Testis (tissue), 2 donors: ENCODE data around the gene PODXL2.

Experiments
- POLR2A ChIP-seq: fragments of 450-650 bp; IDR thresholded peaks from one replicate; pipeline ENCODE4 v1.6.1; 2017; ENCODE audit warnings: antibody characterized with exemption, mild to moderate bottlenecking, moderate library complexity
- TF ChIP-seq, protein P1 (sequence below), 3 experiments: fragments of 450-650 bp in 2 of 3; fragments of 200-600 bp in 1 of 3; sonication (generic) in 1 of 3; IDR thresholded peaks; one replicate each; pipeline ENCODE4 v1.5.1; 2016 to 2019; ENCODE audit warnings: antibody characterized with exemption in 3 of 3, mild to moderate bottlenecking in 2 of 3, moderate library complexity in 1 of 3

DNA sequence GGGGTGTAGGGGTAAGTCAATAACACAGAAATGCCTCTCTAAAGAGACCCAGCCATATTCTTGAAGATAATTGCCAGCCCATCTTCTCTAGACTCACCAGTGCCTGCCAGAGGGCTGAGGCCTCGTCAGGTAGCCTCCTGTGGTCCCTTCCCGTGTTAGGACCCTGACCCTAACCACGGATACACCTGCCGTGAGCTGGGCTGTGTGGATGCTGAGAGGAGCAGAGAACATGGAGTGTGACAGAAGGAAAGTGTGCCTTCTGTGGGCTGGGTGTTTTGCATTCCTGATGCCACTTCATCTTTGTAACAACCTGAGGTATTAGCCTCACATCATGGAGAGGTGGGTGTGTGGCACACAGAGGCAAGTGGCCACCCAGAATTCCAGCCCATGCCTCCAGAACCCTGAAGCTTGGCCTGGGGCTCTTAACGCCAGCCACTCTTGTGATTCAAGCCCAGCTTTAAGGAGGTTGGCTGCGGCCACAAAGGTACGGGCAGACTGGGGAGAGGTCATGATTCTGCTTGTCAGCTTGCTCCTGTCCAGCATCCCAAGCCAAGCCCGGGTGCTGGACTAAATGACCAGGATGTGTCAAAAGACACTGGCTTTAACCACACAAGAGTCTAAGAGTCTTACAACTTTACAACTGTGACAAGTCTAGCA lies 22.7 kb downstream of the PODXL2 start:
- no peak for TF ChIP-seq POLR2A
- TF ChIP-seq, protein P1, sequence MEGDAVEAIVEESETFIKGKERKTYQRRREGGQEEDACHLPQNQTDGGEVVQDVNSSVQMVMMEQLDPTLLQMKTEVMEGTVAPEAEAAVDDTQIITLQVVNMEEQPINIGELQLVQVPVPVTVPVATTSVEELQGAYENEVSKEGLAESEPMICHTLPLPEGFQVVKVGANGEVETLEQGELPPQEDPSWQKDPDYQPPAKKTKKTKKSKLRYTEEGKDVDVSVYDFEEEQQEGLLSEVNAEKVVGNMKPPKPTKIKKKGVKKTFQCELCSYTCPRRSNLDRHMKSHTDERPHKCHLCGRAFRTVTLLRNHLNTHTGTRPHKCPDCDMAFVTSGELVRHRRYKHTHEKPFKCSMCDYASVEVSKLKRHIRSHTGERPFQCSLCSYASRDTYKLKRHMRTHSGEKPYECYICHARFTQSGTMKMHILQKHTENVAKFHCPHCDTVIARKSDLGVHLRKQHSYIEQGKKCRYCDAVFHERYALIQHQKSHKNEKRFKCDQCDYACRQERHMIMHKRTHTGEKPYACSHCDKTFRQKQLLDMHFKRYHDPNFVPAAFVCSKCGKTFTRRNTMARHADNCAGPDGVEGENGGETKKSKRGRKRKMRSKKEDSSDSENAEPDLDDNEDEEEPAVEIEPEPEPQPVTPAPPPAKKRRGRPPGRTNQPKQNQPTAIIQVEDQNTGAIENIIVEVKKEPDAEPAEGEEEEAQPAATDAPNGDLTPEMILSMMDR (IDR thresholded peaks at IDR 0.05): no peak
